GM10847 (cell line): ENCODE data around the gene NAT14.

Experiments used
- POLR2A ChIP-seq: IDR thresholded peaks from 2 replicates; pipeline ENCODE4 v1.6.1; 2011; ENCODE audit not compliant: insufficient read length; ENCODE audit errors: extremely low read depth

Gene NAT14

GRCh38 chr19:55526216-55527196, 41.5 kb downstream of the NAT14 start:
- TF ChIP-seq POLR2A, result no peak

GRCh38 chr19:55527197-55528029, 42.4 kb downstream of the NAT14 start:
- TF ChIP-seq POLR2A, result no peak

- no peak for TF ChIP-seq POLR2A
Measured at GRCh38 chr19:55528030-55528803, 43.2 kb downstream of the NAT14 start.

GRCh38 chr19:55529636-55530234, 44.7 kb downstream of the NAT14 start:
- TF ChIP-seq POLR2A, result no peak

GRCh38 chr19:55530996-55531395, 46.0 kb downstream of the NAT14 start:
- no peak for TF ChIP-seq POLR2A

GRCh38 chr19:55535173-55535964, 50.4 kb downstream of the NAT14 start:
- TF ChIP-seq POLR2A, result no peak

GRCh38 chr19:55535965-55536350, 51.0 kb downstream of the NAT14 start:
- no peak for TF ChIP-seq POLR2A

GRCh38 chr19:55536366-55536765, 51.4 kb downstream of the NAT14 start:
- TF ChIP-seq POLR2A, result no peak
